Retinal pigment epithelial cell (primary cell): ENCODE data around the gene CSH1.

ENCODE experiments used
- DNase-seq: peaks from one replicate; pipeline ENCODE4 v3.0.0-alpha.2; 2010; ENCODE audit warnings: low read depth
- H3K4me3 ChIP-seq: 2 replicates; pipeline ENCODE4 v1.5.1; 2011; ENCODE audit warnings: mild to moderate bottlenecking, low read length, control low read depth, moderate library complexity
- CTCF ChIP-seq: conservative IDR thresholded peaks from 2 replicates; pipeline ENCODE4 v1.5.1; 2011; ENCODE audit warnings: low read depth, low read length, control low read depth, inconsistent platforms

CSH1 gene

GRCh38 chr17:63848834-63849689 is 47.3 kb downstream of the CSH1 start:
- TF ChIP-seq CTCF: peak; percentile 69
- H3K4me3 ChIP-seq: peak overlapping the region; percentile 41
- peak; percentile 69 for DNase-seq

GRCh38 chr17:63847525-63848249 is 48.7 kb downstream of the CSH1 start:
- no peak for TF ChIP-seq CTCF
- H3K4me3 ChIP-seq: no peak overlapping the region
- DNase-seq: no peak

GRCh38 chr17:63845509-63845908 is 50.9 kb downstream of the CSH1 start:
- no peak for TF ChIP-seq CTCF

More at GRCh38 chr17:63845509-63845908, 50.9 kb downstream of the CSH1 start:
- DNase-seq: no peak
- no peak overlapping the region for H3K4me3 ChIP-seq
